Hepatic stellate cell (primary cell): Measurements from ENCODE around the gene PAX7.

ENCODE experiments used
- DNase-seq: peaks from one replicate; pipeline ENCODE4 v3.0.0; 2011; ENCODE audit warnings: low spot score

Gene PAX7

GRCh38 chr1:18640228-18641004 lies 9.8 kb downstream of the PAX7 start:
- no peak for DNase-seq

GRCh38 chr1:18641005-18641941 lies 10.6 kb downstream of the PAX7 start:
- DNase-seq, result no peak

- DNase-seq, result no peak
These were observed 11.8 kb downstream of the PAX7 start for GRCh38 chr1:18642278-18643095.

- no peak for DNase-seq
These were observed 12.7 kb downstream of the PAX7 start for GRCh38 chr1:18643154-18644012.

- DNase-seq, result no peak
These were observed 13.4 kb downstream of the PAX7 start for GRCh38 chr1:18644013-18644399.

- DNase-seq, result no peak
These were observed 13.8 kb downstream of the PAX7 start for GRCh38 chr1:18644446-18644845.

- no peak for DNase-seq
These were observed 14.5 kb downstream of the PAX7 start for GRCh38 chr1:18644973-18645746.

GRCh38 chr1:18645747-18646090 lies 15.1 kb downstream of the PAX7 start:
- DNase-seq, result no peak

- no peak for DNase-seq
These were observed 15.6 kb downstream of the PAX7 start for GRCh38 chr1:18646091-18646785.

- DNase-seq, result no peak
These were observed 16.3 kb downstream of the PAX7 start for GRCh38 chr1:18646786-18647410.

GRCh38 chr1:18647681-18648214 lies 17.1 kb downstream of the PAX7 start:
- no peak for DNase-seq

GRCh38 chr1:18649693-18650370 lies 19.2 kb downstream of the PAX7 start:
- no peak for DNase-seq

- no peak for DNase-seq
These were observed 21.1 kb downstream of the PAX7 start for GRCh38 chr1:18651713-18652112.

- DNase-seq, result no peak
These were observed 22.1 kb downstream of the PAX7 start for GRCh38 chr1:18652791-18653190.

GRCh38 chr1:18653367-18653766 lies 22.7 kb downstream of the PAX7 start:
- no peak for DNase-seq

GRCh38 chr1:18653916-18654315 lies 23.3 kb downstream of the PAX7 start:
- DNase-seq, result no peak

GRCh38 chr1:18654599-18654998 lies 24.0 kb downstream of the PAX7 start:
- no peak for DNase-seq

- DNase-seq, result no peak
These were observed 27.0 kb downstream of the PAX7 start for GRCh38 chr1:18657506-18658201.
